ENCODE measurements around the gene JAK2.
"Not testable (repeated sequence)": the region's sequence is repeated elsewhere in the genome, so short reads cannot be mapped to it uniquely, and the experiment has no call there.

Gene JAK2

DNA sequence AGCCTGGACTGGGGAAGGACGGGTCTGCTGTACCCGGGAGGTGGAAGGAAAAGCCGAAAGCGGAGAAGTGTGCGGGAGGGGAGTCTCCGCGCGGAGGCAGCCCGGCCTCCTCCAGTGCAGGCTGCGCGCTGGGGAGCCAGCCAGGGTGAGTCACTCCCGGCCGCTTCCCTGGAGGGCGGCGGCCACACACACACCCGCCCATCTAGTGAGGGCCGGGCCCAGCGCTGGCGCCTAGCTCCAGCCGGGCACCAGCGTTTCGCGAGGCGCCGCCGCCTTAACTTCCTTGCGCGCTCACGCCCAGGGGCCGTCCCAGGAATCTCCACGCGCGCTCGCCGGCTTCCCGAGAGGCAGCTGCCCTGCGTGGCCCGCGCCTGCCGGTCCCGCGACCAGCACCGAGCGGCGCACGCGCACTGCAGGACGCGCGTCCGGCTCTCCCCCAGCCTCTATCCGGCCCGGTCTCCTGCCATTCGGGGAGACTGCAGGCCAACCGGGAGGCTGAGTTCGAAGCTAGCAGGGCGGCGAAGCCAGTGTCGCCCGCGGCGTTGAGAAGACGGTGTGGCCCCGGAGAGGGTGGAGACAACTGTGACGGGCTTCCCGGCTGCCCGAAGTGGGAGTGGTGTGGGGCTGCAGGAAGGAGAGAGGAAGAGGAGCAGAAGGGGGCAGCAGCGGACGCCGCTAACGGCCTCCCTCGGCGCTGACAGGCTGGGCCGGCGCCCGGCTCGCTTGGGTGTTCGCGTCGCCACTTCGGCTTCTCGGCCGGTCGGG, at the start of gene JAK2:
Gene JAK2 (plus strand): TSS at position 652 of the 765 bp plus-strand sequence. CDS start 36,716 bp downstream, outside the sequence.
- in situ Hi-C loops (cut with MboI; ENCODE audit: low sequenced_read_pairs): loop anchor here (10.0 to 25.0 kb wide), 2 partner anchors 220 to 602 kb away; no protein-coding TSS in a partner anchor

DNA sequence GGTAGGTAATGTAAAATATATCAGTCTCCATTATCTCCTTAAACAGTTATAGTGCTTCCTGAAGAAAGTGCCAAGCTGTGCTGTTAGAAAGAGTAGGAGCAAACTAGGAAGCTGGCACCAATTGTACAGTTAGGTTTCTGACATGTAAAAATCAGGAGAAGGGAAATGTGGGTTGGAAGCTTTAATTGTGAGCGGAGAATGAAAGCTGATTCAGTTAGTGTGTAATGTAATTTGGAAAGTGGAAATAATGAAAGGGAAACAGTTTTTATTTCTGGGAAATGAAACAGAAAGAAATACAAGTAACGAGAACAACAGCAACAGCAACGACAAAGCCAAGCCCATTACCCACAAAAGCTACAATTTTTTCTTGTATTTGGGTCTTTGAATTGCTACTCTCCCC, 48.8 kb upstream of the JAK2 start:
- in situ Hi-C loops (cut with MboI; ENCODE audit: low sequenced_read_pairs): no loop called here

DNA sequence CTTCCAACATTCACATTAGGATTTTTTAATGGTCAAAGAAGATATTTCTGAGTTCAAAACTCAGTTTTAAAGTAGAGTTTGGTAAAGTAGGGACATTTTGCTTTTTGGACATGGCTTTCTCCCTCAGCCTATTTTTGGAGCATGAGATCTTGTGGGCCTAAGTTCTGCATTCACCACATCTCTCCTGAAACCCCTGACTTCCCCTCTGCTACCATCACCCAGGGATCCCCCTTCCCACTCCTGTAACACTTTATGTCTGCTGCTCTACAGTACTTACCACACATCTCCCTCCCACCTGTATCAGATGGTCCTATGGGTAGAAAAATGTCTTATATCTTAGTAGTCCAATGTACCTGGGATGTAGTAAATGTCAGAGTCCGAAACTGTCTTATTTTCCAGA, 48.2 kb upstream of the JAK2 start:
- in situ Hi-C loops (cut with MboI; ENCODE audit: low sequenced_read_pairs): no loop called here

DNA sequence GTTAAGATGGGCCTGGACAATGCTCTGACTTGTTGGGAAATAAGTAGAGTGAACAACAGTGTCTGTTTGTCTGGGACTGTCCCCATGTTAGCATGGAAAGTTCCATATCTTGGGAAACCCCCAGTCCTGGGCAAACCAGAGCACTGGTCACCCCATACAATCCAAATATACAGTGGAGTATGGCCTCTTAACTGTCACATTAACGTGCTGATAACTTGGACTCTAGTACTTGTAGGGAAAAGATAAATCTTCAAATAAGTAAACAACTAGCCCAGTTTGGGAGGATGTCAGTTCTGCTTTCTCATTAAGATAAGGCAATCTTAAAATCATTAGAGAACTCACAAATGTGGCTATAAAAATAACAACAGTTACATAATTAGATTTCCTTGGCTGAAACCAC, 47.6 kb upstream of the JAK2 start:
- in situ Hi-C loops (cut with MboI; ENCODE audit: low sequenced_read_pairs): no loop called here

DNA sequence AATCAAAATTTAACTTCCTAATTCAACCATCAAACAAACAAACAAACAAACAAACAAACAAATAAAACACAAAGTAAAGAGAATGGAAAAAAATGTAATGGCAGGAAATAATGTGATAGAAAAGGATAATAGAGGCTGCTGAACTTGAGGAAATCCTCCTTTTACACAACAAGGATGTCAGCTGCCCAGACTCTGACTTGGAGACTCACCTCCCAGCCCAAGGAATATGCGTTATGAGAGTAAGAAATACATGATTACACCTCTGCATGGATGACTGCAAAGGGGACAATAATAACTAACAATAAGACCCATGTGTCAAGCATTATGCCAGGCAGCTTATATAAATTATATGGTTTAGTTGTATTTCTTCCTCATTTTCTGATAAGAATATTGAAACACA, 46.6 kb upstream of the JAK2 start:
- in situ Hi-C loops (cut with MboI; ENCODE audit: low sequenced_read_pairs): no loop called here

DNA sequence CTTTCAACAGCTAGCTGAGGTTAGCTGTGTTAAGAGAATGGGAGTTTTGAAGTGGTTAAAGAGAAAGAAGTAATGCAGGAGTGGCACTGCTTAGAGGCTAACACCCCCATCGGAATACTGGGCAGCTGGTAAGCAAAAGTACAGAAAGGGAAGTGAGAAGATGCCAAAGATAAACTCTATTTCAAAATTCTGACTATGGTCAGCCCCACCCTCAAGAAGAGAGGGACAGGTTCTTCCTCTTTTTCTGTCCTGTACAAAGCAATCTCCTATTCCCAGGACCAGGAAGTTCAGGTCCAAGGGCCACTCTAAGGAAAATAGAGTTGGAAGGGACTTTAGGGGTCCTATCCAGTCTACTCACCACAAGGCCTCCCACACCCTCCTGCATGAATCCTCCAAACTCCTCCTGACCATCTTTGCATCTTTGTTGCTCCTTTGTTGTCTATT, 45.9 kb upstream of the JAK2 start:
- in situ Hi-C loops (cut with MboI; ENCODE audit: low sequenced_read_pairs): no loop called here

DNA sequence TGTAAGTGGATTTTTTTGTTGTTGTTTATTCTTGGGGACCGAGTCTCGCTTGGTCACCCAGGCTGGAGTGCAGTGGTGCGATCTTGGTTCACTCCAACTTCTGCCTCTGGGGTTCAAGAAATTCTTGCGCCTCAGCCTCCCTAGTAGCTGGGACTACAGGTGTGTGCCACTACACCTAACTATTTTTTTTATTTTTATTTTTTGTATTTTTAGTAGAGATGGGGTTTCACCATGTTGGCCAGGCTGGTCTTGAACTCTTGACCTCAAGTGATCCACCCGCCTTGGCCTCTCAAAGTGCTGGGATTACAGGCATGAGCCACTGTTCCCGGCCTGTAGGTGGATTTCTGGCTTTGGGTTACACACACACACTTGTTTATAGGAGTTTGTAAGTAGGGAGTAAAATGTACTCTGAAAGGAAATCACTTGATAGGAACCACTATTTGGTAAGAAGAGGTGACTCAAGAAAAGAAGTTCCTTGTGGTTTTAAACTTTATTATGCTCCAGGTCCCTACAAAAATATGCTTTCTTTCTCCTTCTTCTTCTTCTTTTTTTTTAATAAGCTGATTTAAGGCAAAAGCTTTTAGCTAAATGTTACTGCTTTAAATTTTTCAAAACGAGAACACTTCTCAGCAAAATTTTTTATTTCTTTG, 42.9 kb upstream of the JAK2 start:
- in situ Hi-C loops (cut with MboI; ENCODE audit: low sequenced_read_pairs): not testable (repeated sequence)

DNA sequence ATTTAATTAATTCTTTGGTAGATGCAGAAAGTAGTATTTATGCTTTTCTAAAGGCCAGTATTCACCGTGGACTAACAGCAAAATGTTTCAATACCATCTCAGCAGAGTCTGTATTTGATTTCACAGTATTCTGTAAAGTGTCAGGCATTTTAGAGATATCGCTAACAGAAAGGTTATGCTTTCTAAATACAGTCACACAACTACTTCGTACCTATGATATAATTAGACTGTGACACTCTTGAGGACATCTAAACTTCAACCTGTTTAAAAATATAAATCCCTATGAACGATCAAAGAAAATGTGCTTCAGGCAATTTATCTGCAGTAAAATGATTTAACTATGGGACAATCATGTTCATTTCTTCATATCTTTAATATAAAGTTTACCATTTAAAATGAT, 41.7 kb upstream of the JAK2 start:
- in situ Hi-C loops (cut with MboI; ENCODE audit: low sequenced_read_pairs): no loop called here

DNA sequence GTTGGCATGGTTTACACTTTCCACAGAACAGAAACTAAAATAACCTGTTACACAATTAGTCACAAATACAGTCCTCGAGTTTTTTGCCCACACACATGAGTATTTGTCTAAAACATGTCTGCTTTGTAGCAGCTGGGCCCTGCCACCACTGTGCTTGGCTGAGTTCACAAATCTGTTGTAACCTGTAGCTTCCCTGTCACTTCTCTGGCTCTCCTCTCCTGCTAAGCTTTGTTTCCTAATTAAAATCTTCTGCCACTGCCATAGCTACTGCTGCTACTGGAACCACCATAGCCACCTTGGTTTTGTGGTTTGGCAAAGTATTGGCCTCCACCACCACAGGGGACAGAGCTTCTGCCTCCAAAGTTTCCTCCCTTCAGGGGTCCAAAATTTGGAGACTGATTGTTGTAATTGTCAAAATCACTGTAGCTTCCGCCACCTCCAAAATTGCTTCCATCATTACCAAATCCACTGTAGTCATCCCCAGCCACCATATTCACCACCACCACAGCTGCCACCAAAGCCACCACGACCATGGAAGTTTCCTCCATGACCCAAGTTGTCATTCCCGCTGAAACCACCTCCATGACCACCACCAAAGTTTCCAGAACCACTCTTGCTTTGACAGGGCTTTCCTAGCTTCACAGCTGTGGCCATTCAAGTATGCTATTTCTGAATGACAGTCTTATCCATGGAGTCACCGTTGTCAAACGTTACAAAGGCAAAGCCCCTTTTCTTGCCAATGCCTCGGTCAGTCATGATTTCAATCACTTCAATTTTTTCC, 40.5 kb upstream of the JAK2 start:
- in situ Hi-C loops (cut with MboI; ENCODE audit: low sequenced_read_pairs): not testable (repeated sequence)

DNA sequence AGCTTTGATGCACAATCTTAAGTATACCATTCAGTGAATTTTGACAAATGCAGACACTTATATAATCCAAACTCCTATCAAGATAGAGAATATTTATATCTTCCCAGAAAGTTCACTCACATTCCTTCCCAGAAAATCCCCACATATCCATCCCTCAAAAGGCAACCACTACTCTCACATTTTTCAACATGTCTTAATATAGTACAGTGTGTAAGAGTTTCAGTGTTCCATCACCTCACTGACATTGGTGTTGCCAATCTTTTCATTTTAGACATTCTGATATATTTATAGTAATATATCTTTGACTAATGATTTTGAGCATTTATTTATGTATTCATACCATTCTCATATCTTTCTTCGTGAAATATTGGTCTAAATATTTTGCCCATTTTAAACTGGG, 38.1 kb upstream of the JAK2 start:
- in situ Hi-C loops (cut with MboI; ENCODE audit: low sequenced_read_pairs): no loop called here

DNA sequence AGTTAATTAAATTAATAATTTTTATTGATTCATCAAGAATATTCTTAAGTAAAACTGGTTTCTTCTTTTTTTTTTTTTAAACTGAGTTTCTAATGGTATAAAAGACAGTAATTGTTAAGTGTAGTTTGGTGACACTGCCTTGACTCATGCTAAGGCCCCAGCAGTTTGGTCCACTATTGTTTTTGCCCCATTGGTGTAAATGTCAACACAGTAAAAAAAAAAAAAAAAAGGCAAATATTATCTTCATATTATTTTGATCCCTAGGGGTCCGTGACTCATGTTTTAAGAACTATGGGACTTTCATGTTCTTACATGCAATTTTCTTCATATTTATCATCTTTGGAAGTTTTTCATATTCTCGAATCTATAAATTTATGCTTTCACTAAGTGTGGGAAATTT, 29.2 kb upstream of the JAK2 start:
- in situ Hi-C loops (cut with MboI; ENCODE audit: low sequenced_read_pairs): no loop called here

DNA sequence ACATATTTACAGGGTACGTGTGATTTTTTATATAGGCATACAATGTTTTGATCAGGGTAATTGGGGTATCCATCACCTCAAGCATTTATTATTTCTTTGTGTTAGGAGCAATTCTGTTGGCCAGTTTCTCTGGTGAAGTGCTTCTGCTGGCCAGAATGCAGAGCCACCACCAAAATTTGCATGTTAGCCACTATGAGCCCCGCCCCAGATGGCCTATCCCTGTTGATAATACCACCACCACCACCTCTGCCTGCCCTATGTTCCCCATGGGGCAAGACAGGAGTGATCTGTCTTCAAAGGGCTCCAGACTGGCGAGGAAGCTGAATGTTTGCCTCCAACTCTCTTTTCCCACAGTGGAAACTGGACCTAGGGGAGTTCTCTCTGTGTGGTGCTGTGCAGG, 26.0 kb upstream of the JAK2 start:
- in situ Hi-C loops (cut with MboI; ENCODE audit: low sequenced_read_pairs): no loop called here

DNA sequence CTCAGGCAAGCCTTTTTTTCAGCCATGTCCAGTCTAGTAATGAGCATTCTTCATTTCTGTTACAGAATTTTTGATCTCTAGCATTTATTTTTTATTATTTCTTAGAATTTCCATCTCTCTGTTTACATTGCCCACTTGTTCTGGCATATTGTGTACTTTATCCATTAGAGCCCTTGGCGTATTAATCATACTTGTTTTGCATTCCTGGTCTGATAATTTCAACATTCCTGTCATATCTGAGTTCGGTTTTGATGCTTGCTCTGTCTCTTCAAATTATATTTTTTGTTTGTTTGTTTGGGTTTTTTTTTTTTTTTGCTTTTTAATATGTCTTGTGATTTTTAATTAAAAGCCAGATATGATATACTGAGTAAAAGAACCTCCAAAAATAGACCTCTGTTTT, 23.0 kb upstream of the JAK2 start:
- in situ Hi-C loops (cut with MboI; ENCODE audit: low sequenced_read_pairs): no loop called here

DNA sequence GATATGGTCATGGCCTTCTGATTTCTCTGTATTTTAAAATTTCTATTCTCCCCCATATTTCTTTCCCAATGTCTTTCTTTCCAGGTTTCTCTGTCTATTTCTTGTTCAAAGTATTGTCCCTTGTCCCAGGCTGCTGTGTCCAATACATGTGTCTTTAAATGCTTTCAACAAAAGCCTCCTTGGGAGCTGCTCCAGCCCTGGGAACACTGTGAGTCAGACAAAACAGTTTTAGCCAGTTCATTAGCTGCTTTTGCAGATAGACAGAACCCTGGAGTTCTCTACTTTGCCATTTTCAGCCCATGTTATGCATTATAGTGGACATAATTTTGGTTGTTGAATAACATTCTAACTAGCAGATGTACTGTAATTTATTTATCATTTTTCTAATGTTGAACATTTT, 20.5 kb upstream of the JAK2 start:
- in situ Hi-C loops (cut with MboI; ENCODE audit: low sequenced_read_pairs): no loop called here

DNA sequence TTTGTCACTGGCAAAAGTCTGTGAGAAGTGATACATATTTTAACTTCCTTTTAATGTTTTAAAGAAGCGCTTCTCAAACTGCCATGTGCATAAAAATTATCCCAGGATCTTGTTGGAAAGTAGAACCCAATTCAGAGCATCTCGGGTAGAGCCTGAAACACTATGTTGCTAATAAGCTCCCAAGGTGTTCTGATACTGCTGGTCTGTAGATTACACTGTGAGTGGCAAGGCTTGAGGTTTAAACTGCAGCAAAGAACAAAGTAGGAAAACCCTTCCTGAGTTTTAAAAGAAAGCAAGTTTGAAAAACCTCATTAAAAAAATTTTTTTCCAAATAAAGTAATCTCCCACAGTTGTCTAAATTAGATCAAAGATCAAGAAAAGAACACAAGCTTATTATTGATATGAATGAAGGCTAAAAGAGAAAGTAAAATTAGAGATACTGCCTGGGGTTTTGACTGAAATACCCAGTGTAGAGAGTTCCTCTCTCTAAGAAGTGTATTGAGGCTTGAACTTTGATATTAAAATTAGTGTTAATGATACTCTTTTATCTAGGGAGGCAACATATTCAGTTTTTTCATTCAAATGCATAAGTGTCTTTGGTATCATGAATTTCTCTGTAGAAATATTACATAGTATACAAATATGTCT, 19.8 kb upstream of the JAK2 start:
- in situ Hi-C loops (cut with MboI; ENCODE audit: low sequenced_read_pairs): no loop called here

DNA sequence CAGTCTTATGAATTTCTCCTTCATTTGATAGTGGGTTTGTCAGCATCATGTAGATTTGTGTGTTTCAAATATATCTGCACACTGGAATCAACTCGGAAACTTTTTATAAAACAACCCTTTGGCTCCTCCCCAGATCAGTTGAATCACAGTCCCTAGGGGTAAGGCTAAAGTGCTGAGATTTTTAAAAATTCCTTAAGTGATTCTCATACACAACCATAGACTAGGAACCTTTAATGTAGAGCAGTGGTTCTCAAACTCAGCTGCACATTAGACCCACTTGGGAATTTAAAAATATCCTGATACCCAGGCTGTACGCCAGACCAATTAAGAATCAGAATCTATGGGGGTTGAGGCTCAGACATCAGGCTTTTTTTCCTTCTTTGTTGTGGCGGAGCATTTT, 17.5 kb upstream of the JAK2 start:
- in situ Hi-C loops (cut with MboI; ENCODE audit: low sequenced_read_pairs): no loop called here

DNA sequence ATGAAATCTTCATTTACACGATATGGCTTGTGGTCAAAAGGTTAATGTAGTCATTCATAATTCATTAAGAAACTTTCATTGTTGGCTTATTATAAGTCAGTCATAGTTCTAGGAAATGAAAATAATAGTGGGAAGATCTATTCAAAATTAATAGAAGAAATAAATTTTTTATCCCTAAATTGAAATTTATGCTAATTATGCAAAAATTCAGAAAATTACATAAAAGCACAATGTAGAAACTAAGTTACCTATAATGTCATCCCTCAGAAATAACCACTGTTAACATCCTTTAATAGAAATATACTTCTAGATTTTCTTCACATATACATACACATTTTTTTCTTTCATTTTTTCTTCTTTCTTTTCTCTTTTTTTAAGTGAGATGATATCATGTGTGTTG, 15.9 kb upstream of the JAK2 start:
- in situ Hi-C loops (cut with MboI; ENCODE audit: low sequenced_read_pairs): no loop called here

DNA sequence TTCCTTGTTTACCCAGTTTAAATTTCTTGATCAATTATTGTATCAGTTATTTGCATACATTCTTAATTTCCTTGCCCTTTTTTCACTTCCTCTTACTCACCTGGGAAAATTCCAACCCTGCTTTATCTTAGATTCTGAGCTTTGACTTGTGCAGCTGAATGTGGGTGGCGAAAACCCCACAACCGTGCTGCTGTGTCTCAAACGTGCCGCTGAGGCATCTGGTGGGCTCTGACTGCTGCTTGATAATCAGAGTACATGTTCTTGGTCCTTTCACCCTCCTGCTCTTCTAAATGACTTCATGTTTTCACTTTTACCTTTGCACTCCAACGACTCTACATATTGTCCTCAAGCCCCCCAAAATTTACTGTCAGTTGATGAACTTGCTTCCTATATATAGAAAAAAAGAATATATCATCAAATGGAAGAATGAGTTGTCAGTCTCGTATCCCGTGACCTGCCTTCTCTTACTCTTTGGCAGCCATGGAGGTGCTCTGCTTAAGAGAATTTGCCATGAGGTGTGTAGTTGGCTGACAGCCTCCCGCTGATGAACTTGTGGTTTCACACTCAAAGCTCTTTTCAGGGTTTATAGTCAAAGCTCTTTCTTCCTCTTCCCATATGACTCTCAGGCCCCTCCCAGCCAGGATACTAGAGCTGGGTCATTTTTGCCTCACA, 14.0 kb upstream of the JAK2 start:
- in situ Hi-C loops (cut with MboI; ENCODE audit: low sequenced_read_pairs): no loop called here

DNA sequence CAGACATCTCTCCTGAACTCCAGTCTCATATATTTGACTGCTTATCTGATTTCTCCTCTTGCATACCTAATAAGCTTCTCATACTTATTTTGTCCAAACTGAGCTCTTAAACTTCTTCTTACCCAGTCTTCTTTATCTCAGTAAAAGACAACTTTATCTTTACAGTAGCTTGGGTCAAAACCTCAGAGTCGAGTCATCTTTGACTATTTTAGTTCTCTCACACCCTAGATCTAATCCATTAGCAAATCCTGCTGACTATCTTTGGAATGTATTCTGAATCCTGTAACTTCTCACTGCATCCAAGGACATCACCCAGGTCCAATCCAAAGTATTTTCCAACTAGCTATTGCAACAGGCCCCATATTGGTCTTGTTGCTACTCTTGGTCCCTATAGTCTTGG, 11.8 kb upstream of the JAK2 start:
- in situ Hi-C loops (cut with MboI; ENCODE audit: low sequenced_read_pairs): no loop called here

DNA sequence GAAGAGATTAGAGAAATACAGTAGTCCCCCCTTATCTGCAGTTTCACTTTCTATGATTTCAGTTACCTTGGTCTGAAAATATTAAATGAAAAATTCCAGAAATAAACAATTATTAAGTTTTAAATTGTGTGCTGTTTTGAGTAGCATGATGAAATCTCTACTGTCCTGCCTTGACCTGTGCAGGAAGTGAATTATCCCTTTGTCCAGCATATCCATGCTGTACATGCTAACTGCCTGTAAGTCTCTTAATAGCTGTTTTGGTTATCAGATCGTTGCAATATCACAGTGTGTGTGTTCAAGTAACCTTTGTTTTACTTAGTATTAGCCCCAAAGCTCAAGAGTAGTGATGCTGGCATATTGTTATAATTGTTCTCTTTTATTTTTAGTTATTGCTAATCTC, 11.2 kb upstream of the JAK2 start:
- in situ Hi-C loops (cut with MboI; ENCODE audit: low sequenced_read_pairs): no loop called here

DNA sequence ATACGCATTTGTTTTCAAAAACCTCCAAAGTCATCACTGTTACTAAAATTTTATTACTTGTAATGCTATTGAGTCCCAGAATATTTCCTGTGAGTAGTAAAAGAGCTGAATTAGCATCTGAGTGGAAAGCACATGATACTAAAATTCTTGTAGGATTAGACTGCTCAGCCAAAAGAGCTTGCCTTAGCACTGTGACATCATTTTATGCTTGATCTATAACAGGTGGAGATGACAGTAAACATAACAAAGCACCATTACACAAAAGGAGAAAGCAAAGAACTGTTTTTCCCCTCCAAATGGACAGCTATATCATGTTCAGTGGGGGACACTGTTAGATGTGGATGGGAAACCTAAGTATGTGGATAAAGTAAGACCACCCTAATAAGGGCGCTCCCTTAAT, 5.8 kb upstream of the JAK2 start:
- in situ Hi-C loops (cut with MboI; ENCODE audit: low sequenced_read_pairs): loop anchor here (25.0 kb wide), 1 partner anchor 608 kb away; no protein-coding TSS in a partner anchor
